ENCODE data around the gene LRMDA.

The LRMDA gene

DNA sequence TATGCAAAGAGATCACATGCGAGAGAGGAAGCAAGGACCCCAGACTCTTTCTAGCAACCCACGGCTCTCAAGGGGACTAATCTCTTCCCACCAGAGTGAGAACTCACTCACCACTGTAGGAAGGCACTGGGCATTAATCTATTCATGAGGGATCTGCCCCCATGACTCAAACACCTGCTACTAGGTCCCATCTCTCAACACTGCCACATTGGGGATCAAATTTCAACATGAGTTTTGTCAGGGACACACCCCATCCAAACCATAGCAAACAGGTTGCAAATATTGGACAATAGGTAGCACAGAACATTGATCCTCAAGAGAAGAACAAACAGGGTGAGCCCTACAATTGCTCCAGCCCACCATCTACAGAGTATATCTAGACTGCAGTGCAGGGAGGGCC is 740.6 kb downstream of the LRMDA start:
- no peak for DNase-seq (ENCODE audit: low read depth)

- no peak for DNase-seq (ENCODE audit: low read depth)
These were observed 744.2 kb downstream of the LRMDA start for GRCh38 chr10:76175533-76176165.

- no peak for DNase-seq (ENCODE audit: low read depth)
These were observed 744.7 kb downstream of the LRMDA start for GRCh38 chr10:76176166-76176550.

DNA sequence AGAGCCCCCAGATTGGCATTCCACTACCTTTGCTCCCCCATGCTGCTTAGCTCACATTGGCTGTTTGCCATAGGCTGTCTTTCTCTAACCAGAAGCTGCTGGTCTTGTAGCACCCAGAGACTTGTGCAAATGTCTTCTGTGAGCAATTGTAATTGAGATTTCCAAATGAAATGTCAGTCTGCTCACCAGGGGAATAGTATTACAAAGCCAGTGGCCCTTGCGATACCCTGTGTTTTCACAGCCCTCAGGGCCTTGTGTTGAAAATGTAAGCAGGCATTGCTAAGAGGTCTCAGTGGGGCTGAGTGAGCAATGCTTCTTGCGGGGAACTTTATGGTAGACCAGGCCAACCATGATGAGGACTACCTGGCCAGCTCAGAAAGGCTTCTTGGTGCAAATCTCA is 746.5 kb downstream of the LRMDA start:
- no peak for DNase-seq (ENCODE audit: low read depth)

DNA sequence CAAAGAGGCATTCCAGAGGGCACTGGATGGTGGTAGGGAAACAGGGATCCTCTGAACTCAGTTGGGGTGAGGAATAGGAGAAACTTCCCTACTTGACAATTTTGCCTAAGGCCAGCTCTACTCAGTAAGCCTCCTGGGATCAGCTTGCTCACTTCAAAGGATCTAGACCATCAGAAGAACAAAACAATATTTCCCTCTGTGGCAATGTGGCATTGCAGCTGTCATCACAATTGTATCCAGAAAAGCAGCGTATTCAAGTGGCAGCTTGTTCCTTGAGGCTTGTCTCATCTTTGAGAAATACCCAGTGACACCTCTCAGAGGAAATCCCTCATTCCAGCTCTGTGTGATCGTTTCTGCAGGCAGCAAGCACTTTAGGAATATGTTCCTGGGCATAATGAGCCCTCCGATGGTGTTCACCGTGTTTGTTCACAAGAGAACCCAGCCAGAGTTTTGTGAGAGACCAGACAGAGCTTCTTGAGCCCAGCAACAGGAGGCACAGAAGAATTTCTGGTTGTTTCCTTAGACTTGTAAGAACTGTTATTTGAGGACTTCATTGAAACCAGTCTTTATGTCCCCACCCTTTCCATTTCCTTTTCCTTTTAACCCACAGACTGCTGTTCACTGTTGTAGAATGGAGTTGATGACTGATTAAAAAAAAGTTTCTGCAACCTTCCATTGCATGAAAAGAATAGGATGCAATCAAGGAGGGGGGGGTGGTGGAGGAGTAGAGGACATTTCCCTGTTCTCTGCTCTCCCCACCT is 747.3 kb downstream of the LRMDA start:
- DNase-seq (ENCODE audit: low read depth): no peak

DNA sequence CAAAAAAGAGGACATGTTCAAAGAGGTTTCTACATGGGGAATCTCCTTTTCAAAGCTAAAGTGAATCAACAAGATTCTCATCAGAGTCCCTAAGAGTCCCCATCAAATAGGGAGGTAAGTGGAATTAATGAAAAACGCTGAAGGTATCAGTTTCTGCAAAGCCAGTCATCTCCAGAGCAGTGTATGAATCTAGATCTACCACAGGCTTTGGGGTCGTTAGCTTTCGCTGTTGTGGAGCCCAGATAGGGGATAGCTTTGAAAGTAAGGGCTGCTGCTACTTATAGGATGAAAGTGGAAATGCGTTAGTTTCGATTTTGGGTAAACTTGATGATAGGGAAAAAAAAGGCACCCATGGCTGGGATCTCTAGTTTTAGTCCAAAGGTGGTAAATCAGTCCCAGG is 748.4 kb downstream of the LRMDA start:
- DNase-seq (ENCODE audit: low read depth): no peak

- no peak for DNase-seq (ENCODE audit: low read depth)
These were observed 753.2 kb downstream of the LRMDA start for GRCh38 chr10:76184647-76185046.

- no peak for DNase-seq (ENCODE audit: low read depth)
These were observed 754.3 kb downstream of the LRMDA start for GRCh38 chr10:76185471-76186301.

GRCh38 chr10:76188216-76188615 is 756.8 kb downstream of the LRMDA start:
- no peak for DNase-seq (ENCODE audit: low read depth)

DNA sequence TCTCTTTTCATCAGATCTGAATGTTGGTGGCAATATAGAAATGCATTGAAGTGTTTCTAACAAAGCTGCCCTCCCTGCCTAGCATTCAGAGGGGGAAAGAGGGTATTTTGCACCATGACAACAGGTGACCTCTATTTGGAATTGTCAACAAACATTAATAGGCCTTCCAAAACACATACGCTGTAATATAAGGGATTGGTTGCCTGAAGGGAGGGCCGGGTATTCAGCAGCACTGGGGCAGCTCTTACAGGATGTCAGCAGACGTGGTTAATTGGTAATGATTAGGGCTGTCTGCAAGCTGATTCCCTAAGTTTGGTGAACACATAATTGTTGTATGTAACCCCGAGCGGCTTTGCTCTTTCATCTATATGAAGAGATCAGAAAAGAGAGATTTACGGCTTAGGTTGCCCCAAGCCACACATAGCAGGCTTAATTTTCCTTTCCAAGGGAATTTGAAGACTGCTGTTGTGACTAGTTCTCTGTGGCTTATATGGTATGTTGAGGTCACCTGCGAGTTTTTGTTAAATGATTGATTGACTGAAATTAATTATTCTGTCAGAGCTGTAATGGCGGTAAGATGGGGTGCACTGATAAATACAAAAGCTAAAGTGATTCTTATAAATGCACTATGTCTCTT is 759.3 kb downstream of the LRMDA start:
- DNase-seq (ENCODE audit: low read depth): no peak

- DNase-seq (ENCODE audit: low read depth): no peak
These were observed 759.9 kb downstream of the LRMDA start for GRCh38 chr10:76191336-76191735.

- no peak for DNase-seq (ENCODE audit: low read depth)
These were observed 760.7 kb downstream of the LRMDA start for GRCh38 chr10:76192151-76192550.

GRCh38 chr10:76192694-76193320 is 761.4 kb downstream of the LRMDA start:
- no peak for DNase-seq (ENCODE audit: low read depth)

- DNase-seq (ENCODE audit: low read depth): no peak
These were observed 764.4 kb downstream of the LRMDA start for GRCh38 chr10:76195654-76196390.

- DNase-seq (ENCODE audit: low read depth): no peak
These were observed 765.9 kb downstream of the LRMDA start for GRCh38 chr10:76197293-76197692.

DNA sequence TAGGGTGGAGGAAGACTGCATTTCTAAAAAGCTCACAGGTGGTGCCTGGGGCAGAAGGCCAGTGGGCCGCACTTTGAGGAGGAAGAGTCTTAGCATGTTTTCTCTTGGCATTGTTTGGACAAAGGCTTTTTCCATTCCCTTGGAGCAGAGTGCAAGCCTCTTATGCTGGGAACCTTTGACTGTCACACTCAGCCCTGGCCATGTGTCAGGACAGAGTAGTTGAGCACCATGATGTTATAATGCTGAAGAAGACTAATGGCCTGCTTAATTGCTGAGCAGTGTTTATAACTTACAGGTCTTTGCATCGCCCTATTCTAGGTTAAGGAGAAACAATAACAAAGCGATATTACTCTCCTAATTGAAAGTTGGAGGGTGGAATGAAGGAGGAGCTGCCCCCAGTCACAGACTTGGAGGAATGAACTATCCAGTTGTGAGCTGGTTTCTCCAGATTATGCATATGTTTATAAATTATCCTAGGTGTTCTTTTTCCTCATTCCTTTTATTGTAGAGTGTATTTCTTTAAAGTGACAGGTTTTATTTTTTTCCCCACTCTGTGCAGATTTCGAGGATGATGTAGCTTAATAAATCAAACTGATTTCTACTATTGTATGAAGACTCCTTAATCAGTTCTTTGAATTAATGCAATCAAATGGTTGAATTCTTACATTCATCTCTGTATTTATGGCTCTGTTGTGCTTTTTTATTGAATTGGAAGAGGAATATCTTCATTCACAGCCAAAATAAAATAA is 767.0 kb downstream of the LRMDA start:
- no peak for DNase-seq (ENCODE audit: low read depth)

DNA sequence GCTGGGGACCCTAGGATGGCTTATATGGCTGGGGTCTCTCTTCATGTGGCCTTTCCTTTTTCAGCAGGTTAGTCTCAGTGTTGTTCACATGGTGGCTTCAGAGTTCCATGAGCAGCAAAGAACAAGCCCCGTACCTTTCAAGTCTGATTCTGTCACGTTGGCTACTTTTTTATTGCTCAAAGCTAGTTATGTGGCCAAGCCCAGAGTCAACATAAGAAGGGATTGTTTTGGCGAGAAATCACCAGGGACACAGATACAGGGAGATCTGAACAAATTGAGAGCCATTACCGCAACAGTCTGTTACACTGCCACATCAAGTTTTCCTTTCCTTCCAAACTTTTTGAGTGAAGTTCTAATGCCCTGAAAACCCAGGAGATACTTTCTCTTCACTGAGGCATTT is 770.5 kb downstream of the LRMDA start:
- DNase-seq (ENCODE audit: low read depth): no peak

GRCh38 chr10:76202777-76203176 is 771.4 kb downstream of the LRMDA start:
- no peak for DNase-seq (ENCODE audit: low read depth)

DNA sequence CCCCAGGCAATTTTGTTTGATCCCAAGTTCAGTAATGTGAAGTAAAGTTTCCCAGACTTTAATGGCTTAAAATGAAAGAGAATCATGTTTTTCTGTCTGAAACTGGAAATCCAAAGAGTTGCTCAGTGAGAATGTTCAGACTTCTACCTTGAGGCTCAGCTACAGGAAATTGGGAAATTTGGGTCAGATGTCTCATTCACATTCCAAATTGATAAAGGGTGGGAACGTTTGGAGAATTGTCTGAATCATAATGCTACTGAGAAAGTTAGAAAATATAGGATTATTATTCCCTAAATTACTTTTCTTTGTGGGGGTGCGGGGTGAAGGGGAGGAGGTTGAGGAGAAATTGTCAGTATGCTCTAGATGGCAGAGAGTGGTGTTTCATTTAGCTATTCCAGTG is 773.9 kb downstream of the LRMDA start:
- DNase-seq (ENCODE audit: low read depth): no peak

- no peak for DNase-seq (ENCODE audit: low read depth)
These were observed 775.5 kb downstream of the LRMDA start for GRCh38 chr10:76206797-76207352.
